ENCODE measurements around the gene RBM39.
A peak's percentile ranks its signal among the peaks of the same experiment; 100 is the strongest.

Gene RBM39

DNA sequence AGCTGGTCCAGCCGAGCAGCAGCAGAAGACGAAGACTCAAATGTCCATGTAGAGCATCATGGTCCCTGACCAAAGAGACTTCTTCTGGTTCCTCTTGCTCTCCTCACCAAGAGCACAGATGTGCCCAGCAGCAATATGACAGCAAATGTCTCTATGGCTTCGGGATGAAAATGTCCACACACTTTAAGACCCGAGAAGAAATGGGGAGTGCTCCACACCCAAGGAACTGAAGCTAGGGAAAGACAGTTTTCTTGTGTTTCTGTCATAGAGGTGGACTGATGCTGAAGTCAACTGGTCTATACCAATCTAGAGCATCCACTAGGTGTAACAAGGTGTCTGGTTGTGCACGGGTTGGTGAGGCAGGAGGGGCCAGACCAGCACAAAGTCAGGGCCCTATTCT, 72.8 kb downstream of the RBM39 start:
- no peak for DNase-seq (ENCODE audit: low spot score)

DNA sequence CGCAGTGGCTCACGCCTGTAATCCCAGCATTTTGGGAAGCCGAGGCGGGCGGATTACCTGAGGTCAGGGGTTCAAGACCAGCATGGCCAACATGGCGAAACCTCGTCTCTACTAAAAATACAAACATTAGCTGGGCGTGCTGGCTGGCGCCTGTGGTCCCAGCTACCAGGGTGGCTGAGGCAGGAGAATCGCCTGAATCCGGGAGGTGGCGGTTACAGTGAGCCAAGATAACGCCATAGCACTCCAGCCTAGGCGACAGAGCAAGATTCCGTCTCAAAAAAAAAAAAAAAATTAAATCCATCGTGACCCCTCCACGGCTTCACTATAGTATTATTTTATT, 76.1 kb downstream of the RBM39 start:
- DNase-seq (ENCODE audit: low spot score) = no peak

DNA sequence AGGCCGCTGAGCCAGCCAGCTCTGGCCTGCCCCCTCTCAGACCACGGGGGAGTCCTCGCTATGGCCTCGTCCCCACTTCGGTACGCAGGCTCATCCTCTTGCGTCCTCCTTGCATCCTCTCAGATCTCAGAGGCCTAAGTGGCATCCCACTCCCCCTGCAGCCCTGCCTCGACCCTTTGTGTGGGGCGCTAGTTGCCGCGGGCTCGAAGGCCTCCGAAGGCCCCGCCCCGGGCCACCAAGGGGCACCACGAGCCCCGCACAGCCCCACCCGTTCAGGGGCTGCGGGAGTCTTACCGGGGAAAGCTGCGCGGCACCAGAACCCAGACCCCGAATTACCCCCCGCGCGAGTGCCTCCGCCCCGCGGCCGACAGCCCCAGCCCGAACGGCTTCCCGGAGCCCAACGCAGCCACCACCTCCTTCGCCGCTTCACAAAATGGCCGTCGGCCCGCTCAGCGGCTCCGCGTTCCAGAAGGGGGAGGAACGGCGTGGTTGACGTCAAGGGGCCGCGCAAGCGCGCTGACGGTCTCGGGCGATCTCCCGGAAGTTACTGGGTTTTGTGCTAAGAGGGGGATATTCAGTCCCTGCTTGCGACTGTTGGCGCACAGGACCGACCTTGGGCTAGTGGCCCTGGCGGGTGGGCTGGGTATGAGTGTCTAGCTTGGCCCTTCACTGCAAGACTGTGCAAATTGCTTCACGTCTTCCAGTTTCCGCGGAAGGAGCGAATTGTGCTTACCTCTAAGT, 77.4 kb downstream of the RBM39 start, which contains the start of the genes CPNE1 and RBM12:
Gene CPNE1, minus strand, starts transcription at position 435 of the 741 bp plus-strand sequence. CDS start 31,977 bp downstream, outside the sequence.
Gene RBM12, minus strand, starts transcription at position 435 of the 741 bp plus-strand sequence. CDS start 9,578 bp downstream, outside the sequence.
- peak; percentile 91 for DNase-seq (ENCODE audit: low spot score)

DNA sequence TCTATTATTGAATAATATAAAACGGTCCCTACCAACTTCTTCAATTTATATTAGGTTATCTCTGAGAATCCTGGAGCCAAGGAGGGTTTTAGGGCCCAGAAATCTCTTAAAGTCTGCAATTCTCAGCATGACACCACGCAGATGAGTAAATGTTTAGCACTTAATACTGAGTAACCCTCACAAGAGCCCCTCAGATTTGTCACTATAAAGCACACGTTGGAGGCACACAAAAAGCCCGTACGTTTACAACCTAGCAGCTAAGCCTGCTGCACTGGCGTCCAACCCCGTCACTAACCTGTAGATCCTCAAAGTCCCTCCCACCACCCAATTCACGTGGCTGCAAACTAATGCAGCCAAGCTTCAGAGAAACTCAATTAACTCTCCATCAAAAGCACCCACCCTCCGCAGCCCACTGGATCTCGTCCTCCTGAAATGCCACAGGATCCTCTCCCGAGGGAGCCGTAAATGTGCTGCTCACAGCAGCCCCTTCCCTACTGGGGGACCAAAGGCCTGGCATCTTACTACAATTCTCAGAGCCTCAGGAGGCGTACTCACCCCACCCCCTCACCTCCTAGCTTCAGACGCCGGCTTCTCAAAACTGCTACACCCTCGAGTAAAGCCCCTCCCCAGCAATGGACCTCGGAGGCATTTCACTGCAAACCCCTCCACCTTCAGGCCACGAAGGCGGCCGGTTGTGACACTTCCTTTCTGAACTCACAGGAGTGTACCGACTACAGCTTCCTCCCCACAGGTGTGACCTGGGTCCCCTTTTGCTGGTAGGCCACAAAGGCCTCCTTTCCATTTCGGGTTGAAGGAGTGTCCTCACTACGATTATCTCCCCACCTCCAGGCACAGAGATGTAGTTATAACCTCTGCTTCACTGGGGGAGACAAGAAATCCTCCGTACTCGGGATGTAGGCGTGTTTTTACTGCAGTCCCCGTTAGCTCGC, 78.3 kb downstream of the RBM39 start:
- peak; percentile 60 for DNase-seq (ENCODE audit: low spot score)

DNA sequence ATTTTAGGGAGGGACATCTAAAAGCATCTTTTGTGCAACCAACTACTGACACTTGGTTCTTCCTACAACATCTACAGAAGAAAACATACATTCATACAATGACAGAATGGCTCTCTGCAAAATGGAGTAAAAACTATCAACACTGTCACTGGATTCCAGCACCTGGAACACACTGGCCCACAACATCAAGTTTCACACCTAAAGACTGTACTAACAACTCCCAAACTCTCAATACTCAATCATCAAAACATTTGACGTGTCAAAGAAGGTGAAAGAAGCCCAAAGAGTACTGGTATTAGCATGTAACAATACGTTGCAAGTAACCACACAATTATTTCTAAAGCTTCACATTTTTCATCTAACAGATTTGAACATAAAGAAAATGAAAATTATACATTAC, 79.5 kb downstream of the RBM39 start:
- DNase-seq (ENCODE audit: low spot score) = no peak

DNA sequence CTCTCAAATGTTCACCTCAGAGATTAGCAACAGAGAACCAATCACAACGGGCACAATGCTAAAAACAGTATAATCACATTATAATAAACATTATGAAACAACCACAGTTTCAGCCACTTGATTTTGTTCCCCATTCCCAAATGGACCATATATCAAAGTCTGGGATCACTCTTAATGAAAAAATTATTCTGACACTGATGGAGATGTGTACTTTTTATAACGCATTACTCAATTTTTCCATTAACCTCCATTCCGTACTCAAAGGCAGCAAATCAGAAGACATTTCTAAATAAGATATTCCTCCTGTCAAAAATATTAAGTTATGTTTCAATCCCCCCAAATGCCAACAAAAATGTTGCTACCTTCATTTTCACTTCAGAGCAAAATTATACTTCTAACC, 80.2 kb downstream of the RBM39 start:
- DNase-seq (ENCODE audit: low spot score) = no peak

DNA sequence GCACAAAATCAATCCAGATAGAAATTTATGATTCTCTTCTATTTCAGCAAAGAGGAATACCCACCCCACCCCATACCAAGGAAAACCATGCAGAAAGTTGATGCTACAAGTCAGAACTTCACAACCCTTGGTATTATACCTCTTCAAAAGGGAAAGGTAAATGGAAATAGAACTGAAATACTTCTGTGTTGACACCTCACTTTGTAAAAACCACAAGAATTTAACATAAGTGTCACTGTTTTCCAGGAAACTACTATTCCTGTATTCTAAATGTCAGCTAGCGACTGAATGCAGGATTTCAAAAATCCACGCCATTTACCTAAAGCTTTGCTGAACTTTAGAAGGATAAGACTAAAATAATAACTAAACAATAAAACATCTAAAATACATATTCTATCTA, 81.0 kb downstream of the RBM39 start:
- no peak for DNase-seq (ENCODE audit: low spot score)

DNA sequence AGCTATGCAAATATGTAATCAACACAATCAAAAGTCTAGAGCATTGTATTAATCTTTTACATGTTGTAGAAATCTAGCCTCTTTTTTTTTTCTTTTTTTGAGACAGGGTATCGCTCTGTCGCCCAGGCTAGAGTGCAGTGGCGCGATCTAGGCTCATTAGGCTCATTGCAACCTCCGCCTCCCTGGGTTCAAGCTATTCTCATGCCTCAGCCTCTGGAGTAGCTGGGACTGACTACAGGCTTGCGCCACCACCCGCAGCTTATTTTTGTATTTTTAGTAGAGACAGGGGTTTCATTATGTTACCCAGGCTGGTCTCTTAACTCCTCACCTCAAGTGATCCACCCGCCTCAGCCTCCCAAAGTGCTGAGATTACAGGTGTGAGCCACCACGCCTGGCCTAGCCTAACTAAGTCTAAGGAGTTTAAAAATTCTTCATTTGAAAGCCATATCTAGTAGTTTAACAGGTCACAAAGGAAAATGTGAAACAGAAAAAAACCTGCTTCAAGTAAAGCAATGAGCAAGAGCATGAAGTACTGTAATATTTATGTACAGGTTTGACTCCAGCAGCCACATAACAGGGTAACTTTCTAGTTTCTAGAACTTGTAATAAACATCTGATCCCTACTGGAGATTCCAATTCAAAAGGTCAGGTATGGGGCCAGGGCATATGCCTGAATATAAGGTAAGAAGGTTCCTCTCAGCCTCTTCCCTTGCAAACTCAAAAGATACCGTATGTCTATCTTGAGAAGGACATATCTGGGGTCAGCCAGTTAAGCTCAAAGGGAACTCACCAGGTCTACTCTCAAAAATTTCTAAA, 81.7 kb downstream of the RBM39 start:
- no peak for DNase-seq (ENCODE audit: low spot score)

DNA sequence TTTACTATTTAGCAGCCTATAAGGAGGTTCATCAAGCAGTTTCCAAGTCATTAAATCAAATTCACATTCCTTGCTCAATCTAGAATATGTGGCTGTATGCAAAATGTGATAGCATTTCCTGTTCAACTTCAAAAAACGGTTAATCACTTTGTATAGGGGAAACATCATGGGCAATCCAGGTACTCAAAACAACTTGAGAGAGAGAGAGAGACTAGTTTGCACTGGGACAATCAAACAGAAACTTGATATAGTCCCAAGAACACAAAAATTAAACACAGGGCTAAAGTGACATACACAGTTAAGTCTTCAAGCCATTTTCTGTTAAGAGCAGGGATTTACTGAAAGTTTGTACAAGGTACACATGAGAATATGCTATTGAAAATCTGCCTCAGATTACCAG, 84.8 kb downstream of the RBM39 start:
- no peak for DNase-seq (ENCODE audit: low spot score)

DNA sequence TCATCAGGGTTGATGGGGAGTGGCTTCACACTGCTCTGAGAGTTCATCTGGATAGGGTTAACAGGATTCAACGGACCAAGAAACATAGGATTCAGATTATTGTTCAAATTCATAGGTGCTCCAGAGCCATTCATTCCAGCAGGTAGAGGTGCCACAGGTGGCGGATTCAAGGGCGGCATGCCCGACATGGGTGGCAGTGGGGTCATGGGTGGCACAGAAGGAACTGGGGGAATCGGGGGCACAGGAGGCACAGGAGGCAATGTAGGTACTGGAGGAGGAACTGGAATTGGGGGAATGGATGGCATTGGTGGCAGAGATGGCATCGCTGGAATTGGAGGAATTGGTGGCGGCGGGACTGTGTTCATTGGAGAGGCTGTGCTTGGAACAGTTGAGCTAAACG, 87.6 kb downstream of the RBM39 start:
- no peak for DNase-seq (ENCODE audit: low spot score)

DNA sequence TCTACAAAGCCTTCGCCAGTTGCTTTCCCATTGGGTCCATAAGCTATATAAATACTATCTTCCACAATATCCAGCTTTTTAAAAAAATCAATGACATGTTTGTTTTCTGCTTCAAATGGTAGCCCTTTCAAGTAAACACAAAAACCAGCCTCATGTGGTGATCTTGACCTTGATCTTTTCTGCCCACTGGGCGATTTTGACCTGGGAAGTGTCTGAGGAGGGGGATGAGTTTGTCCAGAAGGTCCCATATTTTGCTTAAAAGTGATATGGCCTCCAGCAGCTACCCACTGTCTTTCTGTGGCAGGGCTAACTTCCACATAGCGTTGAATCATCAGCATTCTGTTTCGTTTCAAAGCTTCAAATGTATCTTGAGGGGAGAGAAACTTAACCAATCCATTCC, 88.2 kb downstream of the RBM39 start:
- no peak for DNase-seq (ENCODE audit: low spot score)
